ENCODE measurements around the gene GREM1.

DNA sequence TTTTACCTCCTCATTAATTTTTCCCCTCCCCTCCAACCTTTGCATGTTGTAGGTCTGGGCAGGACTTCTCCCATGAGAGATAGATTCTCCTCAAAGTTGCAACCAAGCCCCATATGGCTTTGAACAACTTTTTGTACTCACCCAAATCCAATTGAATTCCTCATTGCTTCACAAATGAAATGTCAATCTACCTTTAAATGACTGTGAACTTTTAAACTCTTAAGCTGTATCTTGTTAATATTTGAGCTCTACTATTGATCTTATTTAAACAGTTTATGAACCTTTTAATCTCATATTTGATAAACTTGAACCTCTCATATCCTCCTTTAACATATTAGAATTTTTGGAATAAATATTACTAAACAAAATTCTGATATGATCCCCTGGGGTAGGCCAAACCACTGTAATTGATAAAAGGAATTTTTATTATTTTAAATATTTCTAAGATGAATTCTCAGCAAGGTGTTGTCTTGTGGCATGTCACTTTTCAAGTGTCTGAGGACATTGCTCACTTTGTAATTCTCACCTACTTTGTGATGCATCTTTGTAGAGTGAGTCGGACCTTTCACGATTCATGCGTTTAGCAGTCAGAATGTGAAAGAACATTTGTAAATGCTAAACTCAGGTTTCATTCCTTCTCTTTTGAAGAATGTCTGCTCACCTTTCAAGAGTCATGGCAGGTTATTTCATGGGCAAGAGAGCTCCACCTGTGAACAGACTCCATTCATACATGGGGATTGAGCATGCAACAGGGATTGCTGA lies 23.4 kb upstream of the GREM1 start:
- TF ChIP-seq POLR2A (IDR thresholded peaks at IDR 0.05; ENCODE audit: low read depth, low read length) (no peak), SPI1 (IDR thresholded peaks at IDR 0.05; ENCODE audit: low read depth, low read length) (no peak)
